Keratinocyte (primary cell): ENCODE measurements around the gene GATA3. TPM values are rescaled to one million over a fixed set of nuclear protein-coding genes. Genes with fewer than 3 reads are reported as not detected.

Source experiments
- DNase-seq: peaks from one replicate; pipeline ENCODE4 v3.0.0-alpha.2; 2011; ENCODE audit warnings: low read depth, missing footprints, low spot score
- FAIRE-seq: peaks from 2 replicates; lab custom pipeline; 2011; peaks lifted over from hg19 to GRCh38; lab: Jason Lieb, UNC
- H2AFZ ChIP-seq: 2 replicates; pipeline ENCODE4 v1.6.0; 2012; ENCODE audit warnings: low read length, control low read depth, inconsistent platforms; ENCODE audit not compliant: control insufficient read depth
- H3K27ac ChIP-seq: 2 replicates; pipeline ENCODE4 v1.5.1; 2011; ENCODE audit warnings: low read length; ENCODE audit not compliant: control insufficient read depth, insufficient read depth
- H3K27me3 ChIP-seq: 3 replicates; pipeline ENCODE4 v1.6.0; 2011; ENCODE audit warnings: low read length; ENCODE audit not compliant: control insufficient read depth, insufficient read depth; ENCODE audit errors: extremely low read depth
- H3K36me3 ChIP-seq, 2 experiments: 2 replicates in 1 of 2; 3 replicates in 1 of 2; pipeline ENCODE4 v1.5.1; 2011; ENCODE audit warnings: low read length in 2 of 2, mild to moderate bottlenecking in 1 of 2; ENCODE audit not compliant: control insufficient read depth in 2 of 2, insufficient read depth in 2 of 2; ENCODE audit errors: extremely low read depth in 1 of 2
- H3K4me1 ChIP-seq: 3 replicates; pipeline ENCODE4 v1.5.1; 2011; ENCODE audit warnings: low read length; ENCODE audit not compliant: control insufficient read depth, insufficient read depth; ENCODE audit errors: extremely low read depth
- H3K4me2 ChIP-seq: 3 replicates; pipeline ENCODE4 v1.6.0; 2011; ENCODE audit warnings: low read depth, low read length; ENCODE audit not compliant: control insufficient read depth, insufficient read depth; ENCODE audit errors: extremely low read depth
- H3K4me3 ChIP-seq, 3 experiments: fragments of 200-600 bp in 1 of 3; sonication (generic) in 1 of 3; 2 replicates in 2 of 3; 3 replicates in 1 of 3; pipeline ENCODE4 v1.5.1; 2011 to 2016; ENCODE audit warnings: low read length in 3 of 3, mild to moderate bottlenecking in 3 of 3, control low read depth in 2 of 3, inconsistent platforms in 1 of 3, low read depth in 1 of 3, mixed read lengths in 1 of 3, mixed run types in 1 of 3, moderate library complexity in 1 of 3; ENCODE audit not compliant: control insufficient read depth in 2 of 3, insufficient read depth in 2 of 3; ENCODE audit errors: extremely low read depth in 1 of 3
- H3K79me2 ChIP-seq: 2 replicates; pipeline ENCODE4 v1.6.0; 2012; ENCODE audit warnings: low read length; ENCODE audit not compliant: control insufficient read depth, insufficient read depth
- H3K9ac ChIP-seq: 3 replicates; pipeline ENCODE4 v1.6.0; 2011; ENCODE audit warnings: low read length; ENCODE audit not compliant: control insufficient read depth, insufficient read depth; ENCODE audit errors: extremely low read depth
- H3K9me1 ChIP-seq: 3 replicates; pipeline ENCODE4 v1.6.0; 2011; ENCODE audit warnings: low read length; ENCODE audit not compliant: control insufficient read depth, insufficient read depth; ENCODE audit errors: extremely low read depth
- H3K9me3 ChIP-seq: 2 replicates; pipeline ENCODE4 v1.5.1; 2012; ENCODE audit warnings: low read depth, low read length; ENCODE audit not compliant: control insufficient read depth
- H4K20me1 ChIP-seq: 3 replicates; pipeline ENCODE4 v1.6.0; 2011; ENCODE audit warnings: low read length; ENCODE audit not compliant: control insufficient read depth, insufficient read depth; ENCODE audit errors: extremely low read depth
- CTCF ChIP-seq, 3 experiments: IDR thresholded peaks in 1 of 3; conservative IDR thresholded peaks in 1 of 3; optimal IDR thresholded peaks in 1 of 3; 2 replicates in 2 of 3; 3 replicates in 1 of 3; pipeline versions ENCODE3 to v1.5.1; 2011; ENCODE audit warnings: low read length in 3 of 3, mild to moderate bottlenecking in 3 of 3, moderate library complexity in 2 of 3, control low read depth in 1 of 3, inconsistent platforms in 1 of 3; ENCODE audit not compliant: insufficient read depth in 2 of 3; ENCODE audit errors: extremely low read depth in 1 of 3
- EZH2 ChIP-seq: IDR thresholded peaks from one replicate; pipeline ENCODE4 v1.6.1; 2012; ENCODE audit warnings: inconsistent platforms, mild to moderate bottlenecking, low read length, moderate library complexity
- dilution Hi-C: fragments of 300-500 bp; cut with MboI; formaldehyde crosslinking; loops from one replicate; pipeline ENCODE4 v1.7.0; 2020; ENCODE audit warnings: low sequenced_read_pairs; ENCODE audit not compliant: extremely low pct_ligation_motif_present
- polyA plus RNA-seq, 5 experiments: library from polyadenylated mRNA; depleted of rRNA in 3 of 5; stranded (reverse) in 3 of 5; stranded (forward) in 1 of 5; unstranded in 1 of 5; fragments of >200 nt; gene quantifications; 1 replicate in 1 of 5; 2 replicates in 3 of 5; 3 replicates in 1 of 5; pipeline versions ENCODE4 v1.2.1 to v1.2.3, GENCODE V29; 2011 to 2012; ENCODE audit warnings: missing spikeins in 2 of 5, low read depth in 1 of 5, low replicate concordance in 1 of 5

GATA3 gene
- polyA plus RNA-seq, 1 donor (not counting 4 experiments of a cell fraction or from before 2014, with no cell fraction given): 4.0 TPM

- TF ChIP-seq EZH2: no peak
- TF ChIP-seq CTCF (optimal IDR thresholded peaks at IDR 0.05 in 1 of 3, IDR thresholded peaks at IDR 0.05 in 1 of 3, conservative IDR thresholded peaks at IDR 0.05 in 1 of 3; ENCODE audit: extremely low read depth in 1 of 3, insufficient read depth in 2 of 3, low read length in 3 of 3): no peak
- Histone ChIP-seq H3K9me3 (no peaks in the 10 kb centered on the region), H3K27ac (no peak overlapping the region), H3K9ac (no peak overlapping the region), H3K4me2 (no peak overlapping the region), H3K9me1 (no peaks in the 10 kb centered on the region), H3K4me3 (no peak overlapping the region), H3K36me3 (no peaks in the 10 kb centered on the region), H2AFZ (no peak overlapping the region), H3K27me3 (peaks cover 15% of the 10 kb centered on the region), H3K79me2 (no peaks in the 10 kb centered on the region), H3K4me1 (no peaks in the 10 kb centered on the region), H4K20me1 (no peaks in the 10 kb centered on the region)
- DNase-seq: no peak
- dilution Hi-C loops: no loop called here
- no peak for FAIRE-seq
Observed at GRCh38 chr10:8100366-8100765, 45.9 kb downstream of the GATA3 start.

GRCh38 chr10:8102708-8103401 lies 48.4 kb downstream of the GATA3 start:
- dilution Hi-C loops: no loop called here
- Histone ChIP-seq H3K4me3 (no peak overlapping the region), H3K36me3 (no peaks in the 10 kb centered on the region), H3K79me2 (no peaks in the 10 kb centered on the region), H3K27me3 (peaks cover 17% of the 10 kb centered on the region), H3K4me1 (no peaks in the 10 kb centered on the region), H2AFZ (no peak overlapping the region), H3K9me1 (no peaks in the 10 kb centered on the region), H3K9ac (no peak overlapping the region), H4K20me1 (no peaks in the 10 kb centered on the region), H3K27ac (no peak overlapping the region), H3K4me2 (no peak overlapping the region), H3K9me3 (no peaks in the 10 kb centered on the region)
- DNase-seq (no peak), FAIRE-seq (no peak)
- no peak for TF ChIP-seq EZH2
- no peak for TF ChIP-seq CTCF (optimal IDR thresholded peaks at IDR 0.05 in 1 of 3, IDR thresholded peaks at IDR 0.05 in 1 of 3, conservative IDR thresholded peaks at IDR 0.05 in 1 of 3; ENCODE audit: extremely low read depth in 1 of 3, insufficient read depth in 2 of 3, low read length in 3 of 3)
